HCT116 (cell line): ENCODE results near the gene AOPEP. TPM values are rescaled to one million over a fixed set of nuclear protein-coding genes. Genes with fewer than 3 reads are reported as not detected.

Experiments used
- ATAC-seq: fragments of 200-7000 bp; cut with Tn5 transposase; 2 replicates; pipeline ENCODE4 v1.9.1; 2020; ENCODE audit warnings: mild to moderate bottlenecking, moderate library complexity
- BruUV-seq: library from RNA; stranded (reverse); fragments of 400-500 nt; replicated peaks from 2 replicates; lab custom pipeline; 2021; lab: Mats Ljungman, UMichigan
- CTCF ChIA-PET: fragments of 300-600 bp; sonication (Branson Sonifier 250); formaldehyde crosslinking; loops from one replicate; lab custom pipeline; 2021; ENCODE audit warnings: antibody characterized with exemption; lab: Charles Lee
- POLR2A ChIA-PET: fragments of 300-600, 350-600 bp; sonication (Branson Sonifier 250); formaldehyde crosslinking; loops from one replicate; lab custom pipeline; 2021; ENCODE audit warnings: antibody characterized with exemption; lab: Charles Lee
- RAD21 ChIA-PET, 2 experiments: fragments of 300-600 bp; sonication (Branson Sonifier 250); formaldehyde crosslinking; loops; one replicate each; lab custom pipeline; 2023; ENCODE audit warnings: low total read pairs in 2 of 2; ENCODE audit not compliant: uncharacterized antibody in 2 of 2, unreplicated experiment in 2 of 2, low non-redundant PET in 1 of 2; lab: Charles Lee
- DNase-seq: peaks from one replicate; pipeline ENCODE4 v3.0.0-alpha.2; 2010; ENCODE audit warnings: low read depth, low spot score
- H2AFZ ChIP-seq: fragments of 200-600 bp; shearing (Covaris generic), sonication (generic); 2 replicates; pipeline ENCODE4 v1.6.1; 2017; ENCODE audit warnings: low read depth, mixed run types, mixed read lengths, antibody characterized with exemption, low read length; ENCODE audit not compliant: poor library complexity, severe bottlenecking
- H3K27ac ChIP-seq: 2 replicates; pipeline ENCODE4 v1.5.1; 2012; ENCODE audit warnings: low read depth, low read length
- H3K27me3 ChIP-seq: fragments of 200-600 bp; sonication (generic); 2 replicates; pipeline ENCODE4 v1.6.1; 2016; ENCODE audit warnings: mixed run types, low read length, mixed read lengths; ENCODE audit not compliant: insufficient read depth
- H3K36me3 ChIP-seq, 2 experiments: fragments of 200-500 bp in 1 of 2; fragments of 200-600 bp in 1 of 2; sonication (Bioruptor generic) in 1 of 2; sonication (generic) in 1 of 2; 2 replicates each; pipeline versions ENCODE4 v1.5.1 to v1.6.1; 2014 to 2016; ENCODE audit warnings: low read length in 2 of 2, inconsistent platforms in 1 of 2, mixed read lengths in 1 of 2, mixed run types in 1 of 2; ENCODE audit not compliant: insufficient read depth in 2 of 2, control insufficient read depth in 1 of 2
- H3K4me1 ChIP-seq, 2 experiments: fragments of 200-600 bp in 1 of 2; sonication (generic) in 1 of 2; 2 replicates each; pipeline versions ENCODE4 v1.5.1 to v1.6.1; 2012 to 2017; ENCODE audit warnings: low read length in 2 of 2, inconsistent platforms in 1 of 2, mild to moderate bottlenecking in 1 of 2, mixed read lengths in 1 of 2, mixed run types in 1 of 2, moderate library complexity in 1 of 2; ENCODE audit not compliant: insufficient read depth in 2 of 2, control insufficient read depth in 1 of 2
- H3K4me2 ChIP-seq: fragments of 200-600 bp; sonication (generic); 2 replicates; pipeline ENCODE4 v1.6.1; 2017; ENCODE audit warnings: mixed run types, low read length, mixed read lengths
- H3K4me3 ChIP-seq, 2 experiments: fragments of 200-600 bp in 1 of 2; sonication (generic) in 1 of 2; replicated peaks in 1 of 2; 2 replicates each; pipeline ENCODE4 v1.5.1; 2011 to 2016; ENCODE audit warnings: low read length in 2 of 2, control low read depth in 1 of 2, low read depth in 1 of 2, mild to moderate bottlenecking in 1 of 2, mixed read lengths in 1 of 2, mixed run types in 1 of 2
- H3K79me2 ChIP-seq: fragments of 200-600 bp; sonication (generic); 2 replicates; pipeline ENCODE4 v1.6.1; 2017; ENCODE audit warnings: mild to moderate bottlenecking, mixed run types, low read length, moderate library complexity, mixed read lengths; ENCODE audit not compliant: insufficient read depth
- H3K9ac ChIP-seq: fragments of 200-600 bp; sonication (generic); 2 replicates; pipeline ENCODE4 v1.6.1; 2016; ENCODE audit warnings: low read length, mixed read lengths
- H3K9me2 ChIP-seq: fragments of 200-600 bp; sonication (generic), shearing (Covaris generic); 2 replicates; pipeline ENCODE4 v1.6.1; 2017; ENCODE audit warnings: mixed run types, mild to moderate bottlenecking, moderate library complexity; ENCODE audit not compliant: insufficient read depth
- H3K9me3 ChIP-seq, 2 experiments: fragments of 200-500 bp in 1 of 2; fragments of 200-600 bp in 1 of 2; sonication (Bioruptor generic) in 1 of 2; sonication (generic) in 1 of 2; 2 replicates each; pipeline ENCODE4 v1.6.1; 2014 to 2017; ENCODE audit warnings: low read length in 2 of 2, mixed read lengths in 2 of 2, inconsistent platforms in 1 of 2, low read depth in 1 of 2, mild to moderate bottlenecking in 1 of 2, mixed run types in 1 of 2, moderate library complexity in 1 of 2; ENCODE audit not compliant: control insufficient read depth in 1 of 2, insufficient read depth in 1 of 2
- H4K20me1 ChIP-seq: fragments of 200-600 bp; sonication (generic), shearing (Covaris generic); 2 replicates; pipeline ENCODE4 v1.6.1; 2017; ENCODE audit warnings: mixed run types, mild to moderate bottlenecking, moderate library complexity; ENCODE audit not compliant: insufficient read depth
- CBX3 ChIP-seq: IDR thresholded peaks from 2 replicates; pipeline ENCODE4 v1.6.1; 2012; ENCODE audit warnings: low read depth
- CEBPB ChIP-seq: IDR thresholded peaks from 2 replicates; pipeline ENCODE4 v1.6.1; 2012; ENCODE audit warnings: low read depth
- EGR1 ChIP-seq: IDR thresholded peaks from 2 replicates; pipeline ENCODE4 v1.6.1; 2012; ENCODE audit warnings: low read depth
- ELF1 ChIP-seq: IDR thresholded peaks from 2 replicates; pipeline ENCODE4 v1.6.1; 2012; ENCODE audit warnings: low read depth, borderline replicate concordance
- EZH2 ChIP-seq: fragments of 200-600 bp; sonication (generic); IDR thresholded peaks from 2 replicates; pipeline ENCODE4 v1.6.1; 2017; ENCODE audit warnings: antibody characterized with exemption, mixed run types
- EZH2phosphoT487 ChIP-seq: fragments of 200-600 bp; IDR thresholded peaks from 2 replicates; pipeline ENCODE4 v1.6.1; 2018; ENCODE audit warnings: antibody characterized with exemption, borderline replicate concordance
- FOSL1 ChIP-seq: IDR thresholded peaks from 2 replicates; pipeline ENCODE4 v1.6.1; 2012; ENCODE audit warnings: low read depth
- SP1 ChIP-seq: IDR thresholded peaks from 2 replicates; pipeline ENCODE4 v1.6.1; 2012; ENCODE audit warnings: low read depth
- SRF ChIP-seq: IDR thresholded peaks from 2 replicates; pipeline ENCODE4 v1.6.1; 2012; ENCODE audit warnings: low read depth
- TCF7L2 ChIP-seq: IDR thresholded peaks from 2 replicates; pipeline ENCODE4 v1.7.0; 2011; ENCODE audit warnings: borderline replicate concordance, inconsistent platforms; ENCODE audit not compliant: insufficient read depth, insufficient read length; ENCODE audit errors: extremely low read depth
- YY1 ChIP-seq: IDR thresholded peaks from 2 replicates; pipeline ENCODE4 v1.6.1; 2011; ENCODE audit warnings: low read length, low read depth, moderate library complexity, mild to moderate bottlenecking; ENCODE audit not compliant: insufficient replicate concordance; ENCODE audit errors: extremely low read depth
- intact Hi-C: fragments of 100-400 bp; cut with micrococcal nuclease; formaldehyde crosslinking; loops from 2 replicates; pipeline ENCODE4 v1.10.0; 2022
- total RNA-seq: library from RNA; stranded (reverse); gene quantifications from one replicate; pipeline ENCODE4 v1.2.1, GENCODE V29; 2021; ENCODE audit not compliant: unreplicated experiment
- TF ChIP-seq, protein P1 (sequence below): IDR thresholded peaks from 2 replicates; pipeline ENCODE4 v1.6.1; 2012
- TF ChIP-seq, protein P2 (sequence below): IDR thresholded peaks from 2 replicates; pipeline ENCODE4 v1.6.1; 2012
- TF ChIP-seq, protein P3 (sequence below), 3 experiments: fragments of 200-600 bp in 1 of 3; sonication (generic) in 1 of 3; IDR thresholded peaks in 2 of 3; conservative IDR thresholded peaks in 1 of 3; 2 replicates each; pipeline ENCODE4 v1.5.1; 2012 to 2017; ENCODE audit warnings: low read depth in 2 of 3, low read length in 2 of 3, antibody characterized with exemption in 1 of 3, borderline replicate concordance in 1 of 3, control low read depth in 1 of 3, mild to moderate bottlenecking in 1 of 3, mixed read lengths in 1 of 3, mixed run types in 1 of 3, moderate library complexity in 1 of 3; ENCODE audit not compliant: insufficient read depth in 1 of 3

Gene AOPEP
- total RNA-seq, 1 experiment from 2014 or later: 15.1 TPM

DNA sequence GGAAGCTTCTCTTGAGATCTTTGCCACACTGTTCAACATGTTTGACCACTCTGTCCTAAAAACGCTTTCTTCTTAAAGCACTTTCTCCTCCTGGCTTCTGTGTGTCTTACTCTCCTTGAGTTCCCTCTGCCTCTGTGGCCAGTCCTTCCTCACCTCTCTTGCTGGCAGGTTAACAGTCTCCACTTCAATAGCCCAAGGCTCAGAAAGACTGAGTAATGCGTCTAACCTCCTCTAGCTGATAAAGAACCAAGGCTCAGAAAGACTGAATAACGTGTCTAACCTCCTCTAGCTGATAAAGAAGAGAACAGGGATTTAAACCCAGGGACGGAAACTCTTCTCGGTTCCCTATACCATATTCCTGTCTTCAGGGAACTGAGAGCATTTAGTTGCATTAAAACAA is 205.2 kb downstream of the AOPEP start:
- TF ChIP-seq, protein P1, sequence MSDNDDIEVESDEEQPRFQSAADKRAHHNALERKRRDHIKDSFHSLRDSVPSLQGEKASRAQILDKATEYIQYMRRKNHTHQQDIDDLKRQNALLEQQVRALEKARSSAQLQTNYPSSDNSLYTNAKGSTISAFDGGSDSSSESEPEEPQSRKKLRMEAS: no peak
- TF ChIP-seq CBX3 (no peak), EGR1 (no peak), YY1 (no peak), ELF1 (no peak), SRF (no peak), FOSL1 (no peak), EZH2phosphoT487 (no peak), TCF7L2 (no peak), SP1 (no peak), EZH2 (no peak), CEBPB (no peak)
- TF ChIP-seq, protein P2, sequence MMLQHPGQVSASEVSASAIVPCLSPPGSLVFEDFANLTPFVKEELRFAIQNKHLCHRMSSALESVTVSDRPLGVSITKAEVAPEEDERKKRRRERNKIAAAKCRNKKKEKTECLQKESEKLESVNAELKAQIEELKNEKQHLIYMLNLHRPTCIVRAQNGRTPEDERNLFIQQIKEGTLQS: no peak
- TF ChIP-seq, protein P3, sequence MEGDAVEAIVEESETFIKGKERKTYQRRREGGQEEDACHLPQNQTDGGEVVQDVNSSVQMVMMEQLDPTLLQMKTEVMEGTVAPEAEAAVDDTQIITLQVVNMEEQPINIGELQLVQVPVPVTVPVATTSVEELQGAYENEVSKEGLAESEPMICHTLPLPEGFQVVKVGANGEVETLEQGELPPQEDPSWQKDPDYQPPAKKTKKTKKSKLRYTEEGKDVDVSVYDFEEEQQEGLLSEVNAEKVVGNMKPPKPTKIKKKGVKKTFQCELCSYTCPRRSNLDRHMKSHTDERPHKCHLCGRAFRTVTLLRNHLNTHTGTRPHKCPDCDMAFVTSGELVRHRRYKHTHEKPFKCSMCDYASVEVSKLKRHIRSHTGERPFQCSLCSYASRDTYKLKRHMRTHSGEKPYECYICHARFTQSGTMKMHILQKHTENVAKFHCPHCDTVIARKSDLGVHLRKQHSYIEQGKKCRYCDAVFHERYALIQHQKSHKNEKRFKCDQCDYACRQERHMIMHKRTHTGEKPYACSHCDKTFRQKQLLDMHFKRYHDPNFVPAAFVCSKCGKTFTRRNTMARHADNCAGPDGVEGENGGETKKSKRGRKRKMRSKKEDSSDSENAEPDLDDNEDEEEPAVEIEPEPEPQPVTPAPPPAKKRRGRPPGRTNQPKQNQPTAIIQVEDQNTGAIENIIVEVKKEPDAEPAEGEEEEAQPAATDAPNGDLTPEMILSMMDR (IDR thresholded peaks at IDR 0.05 in 2 of 3, conservative IDR thresholded peaks at IDR 0.05 in 1 of 3; ENCODE audit: borderline replicate concordance in 1 of 3, insufficient read depth in 1 of 3, low read depth in 2 of 3, low read length in 2 of 3): no peak
- no peak overlapping the region for H3K9ac ChIP-seq
- H3K36me3 ChIP-seq: no peaks in the 10 kb centered on the region
- DNase-seq (no peak), ATAC-seq (no peak)
- H4K20me1 ChIP-seq: no peaks in the 10 kb centered on the region
- no TSS peak for BruUV-seq
- POLR2A ChIA-PET: no interaction called here
- H2AFZ ChIP-seq: no peak overlapping the region
- H3K4me2 ChIP-seq: no peak overlapping the region
- H3K79me2 ChIP-seq: no peaks in the 10 kb centered on the region
- RAD21 ChIA-PET: no interaction called here
- H3K9me3 ChIP-seq: no peaks in the 10 kb centered on the region
- no peak overlapping the region for H3K4me3 ChIP-seq
- intact Hi-C loops: no loop called here
- no peak overlapping the region for H3K27ac ChIP-seq
- CTCF ChIA-PET: no interaction called here
- H3K4me1 ChIP-seq: peaks cover 0 to under 1% of the 10 kb centered on the region in 2 experiments; a peak in 1 of 4 replicates
- no peaks in the 10 kb centered on the region for H3K27me3 ChIP-seq
- H3K9me2 ChIP-seq: no peaks in the 10 kb centered on the region
